Gastrocnemius medialis (tissue), 4 donors: ENCODE data around the gene SEC11A.

Experiments
- CTCF ChIP-seq, 5 experiments: fragments of 450-650 bp in 3 of 5; fragments of 200-600 bp in 2 of 5; sonication (generic) in 2 of 5; IDR thresholded peaks in 4 of 5; conservative IDR thresholded peaks in 1 of 5; 1 replicate in 4 of 5; 2 replicates in 1 of 5; pipeline ENCODE4 v1.5.1; 2016 to 2019; ENCODE audit warnings: antibody characterized with exemption in 5 of 5, mild to moderate bottlenecking in 3 of 5, moderate library complexity in 3 of 5
- POLR2A ChIP-seq, 2 donors: fragments of 450-650 bp; IDR thresholded peaks; one replicate each; pipeline ENCODE4 v1.6.1; 2017; ENCODE audit warnings: antibody characterized with exemption in 2 of 2, mild to moderate bottlenecking in 2 of 2, moderate library complexity in 2 of 2

DNA sequence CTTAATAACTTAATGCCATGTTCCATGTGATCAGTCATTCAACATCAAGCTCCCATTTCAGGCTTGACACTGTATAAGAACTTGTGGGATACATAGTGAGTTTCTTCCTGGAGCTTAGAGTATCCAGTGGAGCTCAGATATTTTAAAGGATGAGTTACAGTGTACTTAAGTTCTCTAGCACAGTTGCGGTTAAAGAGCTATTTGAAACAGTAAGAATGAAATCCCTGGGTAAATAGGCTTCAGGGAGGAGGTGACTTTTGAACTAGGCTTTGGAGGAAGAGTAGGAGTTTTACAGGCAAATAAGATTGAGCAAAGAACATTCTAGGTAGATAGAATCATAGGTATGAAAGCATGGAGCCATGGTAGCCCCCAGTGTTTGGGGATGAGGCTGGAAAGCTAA lies 36.3 kb upstream of the SEC11A start:
- TF ChIP-seq CTCF (IDR thresholded peaks at IDR 0.05 in 4 of 5, conservative IDR thresholded peaks at IDR 0.05 in 1 of 5) (no peak), POLR2A (IDR thresholded peaks at IDR 0.05) (no peak)
